ENCODE measurements around the gene H2BW2. TPM values are rescaled to one million over a fixed set of nuclear protein-coding genes. Genes with fewer than 3 reads are reported as not detected.
"Not testable (repeated sequence)": the region's sequence is repeated elsewhere in the genome, so short reads cannot be mapped to it uniquely, and the experiment has no call there.

The H2BW2 gene
- polyA plus RNA-seq (ENCODE audit: insufficient read length) = 1.6 TPM
- long read RNA-seq, donor 1 = 0 reads
- long read RNA-seq, donor 2 = 0 reads
- long read RNA-seq, donor 3, partial matches to known transcripts = 0 of 22 reads
- long read RNA-seq, donor 3, other reads (novel, unspliced or antisense) = 22 of 22 reads
- long read RNA-seq, donor 4 = 0 reads
- long read RNA-seq, donor 5, partial matches to known transcripts = 7 of 51 reads
- long read RNA-seq, donor 5, other reads (novel, unspliced or antisense) = 44 of 51 reads
- long read RNA-seq, donor 6 = 0 reads
- long read RNA-seq, donor 7, partial matches to known transcripts = 7 of 30 reads
- long read RNA-seq, donor 7, other reads (novel, unspliced or antisense) = 23 of 30 reads
- long read RNA-seq, donor 8 = 0 reads

DNA sequence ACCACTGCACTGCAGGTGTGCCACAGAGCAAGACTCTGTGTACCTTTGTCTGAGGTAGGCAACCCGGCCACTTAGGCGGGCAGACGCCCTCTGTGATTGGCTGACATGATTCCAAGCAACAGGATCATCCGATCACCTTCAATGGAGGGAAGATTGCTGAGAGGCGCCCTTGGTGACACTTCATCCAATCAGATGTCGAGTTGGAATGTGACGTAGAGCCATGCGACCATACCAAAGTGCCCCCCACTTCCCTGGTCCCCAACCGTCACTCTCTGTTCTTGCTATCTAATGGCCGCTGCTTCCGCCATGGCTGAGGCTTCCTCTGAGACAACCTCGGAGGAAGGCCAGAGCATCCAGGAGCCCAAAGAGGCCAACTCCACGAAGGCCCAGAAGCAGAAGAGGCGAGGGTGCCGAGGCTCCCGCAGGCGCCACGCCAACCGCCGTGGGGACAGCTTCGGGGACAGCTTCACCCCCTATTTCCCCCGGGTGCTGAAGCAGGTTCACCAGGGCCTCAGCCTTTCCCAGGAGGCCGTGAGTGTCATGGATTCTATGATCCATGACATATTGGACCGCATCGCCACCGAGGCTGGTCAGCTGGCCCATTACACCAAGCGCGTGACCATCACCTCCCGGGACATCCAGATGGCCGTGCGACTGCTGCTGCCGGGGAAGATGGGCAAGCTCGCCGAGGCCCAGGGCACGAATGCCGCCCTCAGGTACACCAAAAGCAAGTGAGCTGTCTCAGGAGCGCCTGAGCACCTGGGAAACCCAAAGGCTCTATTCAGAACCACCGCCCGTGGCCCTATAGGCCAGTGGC is at the start of gene H2BW2:
Gene H2BW2 (plus strand): TSS at position 268 of the 817 bp plus-strand sequence. CDS start 39 bp downstream, at position 307.
- DNase-seq = no peak

DNA sequence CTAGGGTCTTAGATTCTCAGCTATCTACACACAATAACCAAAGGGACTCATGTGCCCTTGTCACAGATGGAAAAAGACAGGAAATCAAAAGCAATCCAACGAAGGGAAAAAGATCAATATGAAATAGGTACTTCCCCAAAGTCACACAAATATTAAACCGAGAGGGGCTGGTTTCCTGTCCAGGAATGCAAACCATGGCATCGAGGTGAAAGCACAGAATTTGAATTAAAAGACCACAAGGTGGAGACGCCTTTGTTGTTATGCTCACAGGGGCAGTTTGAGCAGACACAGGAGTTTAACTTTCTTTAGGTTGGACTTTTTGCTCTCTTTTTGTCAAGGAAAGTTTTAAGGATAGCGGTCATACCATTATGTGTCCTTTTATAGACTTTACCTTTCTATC is 40.5 kb upstream of the H2BW2 start:
- no peak for DNase-seq

DNA sequence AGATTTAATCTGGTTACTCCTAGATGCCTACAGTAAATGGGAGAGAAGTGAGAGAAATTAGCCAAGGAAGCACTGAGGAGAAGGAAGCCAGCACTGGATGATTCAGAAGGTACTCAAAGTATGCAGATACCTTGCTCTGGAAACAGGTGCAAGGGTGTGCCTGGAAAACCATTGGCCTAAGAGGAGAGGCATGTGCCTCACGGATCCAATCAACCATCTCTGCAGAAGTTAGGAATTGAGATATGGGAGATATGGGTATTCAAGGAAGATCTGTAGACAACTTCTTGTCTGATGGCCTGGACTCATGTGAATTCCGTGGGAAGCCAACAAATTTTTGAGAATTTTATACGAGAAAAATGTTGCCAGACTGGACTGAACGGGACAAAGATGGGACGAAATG is 30.9 kb upstream of the H2BW2 start:
- DNase-seq = no peak

DNA sequence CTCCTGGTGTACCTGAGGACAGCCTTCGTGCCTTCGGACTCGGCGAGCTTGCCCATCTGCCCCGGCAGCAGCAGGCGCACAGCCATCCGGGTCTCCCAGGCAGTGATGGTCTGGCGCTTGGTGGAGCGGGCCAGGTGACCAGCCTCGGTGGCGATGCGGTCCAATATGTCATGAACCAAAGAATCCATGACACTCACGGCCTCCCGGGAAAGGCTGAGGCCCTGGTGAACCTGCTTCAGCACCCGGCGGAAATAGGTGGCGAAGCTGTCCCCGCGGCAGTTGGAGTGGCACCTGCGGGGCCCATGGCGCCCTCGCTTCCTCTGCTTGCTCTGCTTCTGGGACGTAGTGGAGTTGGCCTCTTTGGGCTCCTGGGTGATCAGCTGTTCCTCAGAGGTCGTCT is 26.6 kb upstream of the H2BW2 start:
- no peak for DNase-seq

DNA sequence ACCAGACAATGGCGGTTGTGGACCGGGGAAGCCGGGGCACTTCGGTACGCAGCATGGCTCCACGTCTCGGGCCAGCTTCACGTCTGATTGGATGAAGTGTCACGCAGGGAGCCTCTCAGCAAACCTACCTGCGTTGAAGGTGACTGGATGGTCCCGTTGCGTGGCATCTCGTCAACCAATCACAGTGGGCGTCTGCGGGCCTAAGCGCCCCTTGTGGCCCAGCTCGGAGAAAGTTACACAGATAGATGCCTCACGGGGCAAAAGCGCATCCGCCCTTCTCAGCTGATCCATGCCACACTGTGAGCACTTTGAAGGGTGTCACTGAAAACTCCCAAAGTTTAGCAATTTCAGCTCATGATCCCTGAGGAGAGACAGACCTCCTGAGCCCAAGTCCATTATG is 26.1 kb upstream of the H2BW2 start, which contains the start of gene H2BW1:
Gene H2BW1 (minus strand): TSS at position 103 of the 400 bp plus-strand sequence. CDS start 132 bp downstream, outside the sequence.
- DNase-seq = no peak

DNA sequence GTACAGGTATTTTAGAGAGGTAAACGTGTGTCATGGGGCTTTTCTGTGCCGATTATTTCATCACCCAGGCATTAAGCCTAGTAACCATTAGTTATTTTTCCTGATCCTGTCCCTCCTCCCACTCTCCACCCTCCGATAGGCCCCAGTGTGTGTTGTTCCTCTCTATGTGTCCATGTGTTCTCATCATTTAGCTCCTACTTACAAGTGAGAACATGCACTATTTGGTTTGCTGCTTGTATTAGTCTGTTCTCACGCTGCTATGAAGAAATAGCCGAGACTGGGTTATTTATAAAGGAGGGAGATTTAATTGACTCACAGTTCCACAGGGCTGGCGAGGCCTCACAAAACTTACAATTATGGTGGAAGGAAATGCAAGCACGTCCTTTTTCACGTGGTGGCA is 24.2 kb upstream of the H2BW2 start:
- not testable (repeated sequence) for DNase-seq

DNA sequence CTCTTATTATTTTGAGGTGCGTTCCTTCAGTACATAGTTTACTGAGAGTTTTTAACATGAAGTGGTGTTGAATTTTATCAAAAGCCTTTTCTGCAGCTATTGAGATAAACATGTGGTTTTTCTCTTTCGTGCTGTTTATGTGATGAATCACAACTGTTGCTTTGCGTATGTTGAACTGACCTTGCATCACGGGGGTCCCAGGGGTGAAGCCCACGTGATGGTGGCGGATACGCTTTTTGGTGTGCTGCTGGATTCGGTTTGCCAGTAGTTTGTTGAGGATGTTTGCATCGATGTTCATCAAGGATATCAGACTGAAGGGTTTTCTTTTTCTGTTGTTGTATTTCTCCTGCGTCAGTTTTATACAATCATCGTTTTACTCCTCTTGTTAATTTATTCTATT is 21.6 kb upstream of the H2BW2 start:
- no peak for DNase-seq

DNA sequence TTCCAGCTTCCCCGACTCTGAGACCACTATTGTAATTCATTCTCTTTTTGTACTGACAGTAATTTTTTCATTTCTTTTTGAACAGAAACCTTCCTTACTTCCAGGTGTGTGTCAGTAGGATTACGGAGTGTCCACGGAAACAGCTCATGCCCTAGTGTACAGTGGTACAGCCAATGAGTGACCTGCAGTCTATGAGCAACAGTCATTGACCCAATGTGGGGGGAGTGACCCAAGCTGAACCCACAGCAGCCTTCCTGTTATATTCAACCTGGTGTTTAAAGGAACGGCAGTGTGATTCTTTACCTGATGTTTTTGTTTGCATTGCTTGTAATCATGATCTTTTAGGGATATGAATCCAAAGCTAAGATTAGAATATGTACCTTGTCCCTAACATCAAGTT is 1.2 kb downstream of the H2BW2 start:
- DNase-seq = no peak

DNA sequence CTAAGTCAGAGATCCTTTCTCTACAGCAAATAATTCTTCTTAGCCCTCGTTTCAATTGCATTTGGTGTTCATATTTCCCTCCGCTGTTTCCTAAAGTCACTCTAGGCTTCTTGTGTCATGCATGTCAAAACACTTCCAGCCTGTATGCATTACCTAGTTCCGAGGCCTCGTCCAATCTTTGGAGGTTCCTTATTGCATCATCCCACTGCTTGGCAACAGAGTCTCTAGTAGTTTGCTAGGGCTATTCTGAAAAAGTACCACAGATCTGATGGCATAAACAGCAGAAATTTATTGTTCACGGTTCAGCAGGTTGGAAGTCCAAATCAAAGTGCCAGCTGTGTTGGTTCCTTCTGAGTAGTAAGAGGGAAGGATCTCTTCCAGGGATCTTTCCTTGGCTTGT is 5.9 kb downstream of the H2BW2 start:
- no peak for DNase-seq

DNA sequence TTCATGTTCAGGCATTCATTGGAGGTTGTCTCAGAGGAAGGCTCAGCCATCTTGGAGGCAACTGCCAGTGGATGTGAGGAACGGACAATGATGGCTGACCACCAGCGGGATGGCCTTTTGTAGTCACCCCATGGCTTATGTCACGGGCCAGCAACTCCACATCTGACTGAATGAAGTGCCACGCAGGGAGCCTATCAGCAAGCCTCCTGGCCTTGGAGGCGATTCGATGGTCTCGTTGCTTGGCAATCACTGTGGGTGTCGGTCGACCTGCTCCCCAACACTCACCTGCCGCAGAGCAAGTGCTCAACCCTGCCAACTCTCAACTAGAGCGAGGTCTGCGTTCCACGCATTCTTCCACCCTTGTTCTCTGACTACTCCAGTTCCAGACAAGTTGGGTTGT is 7.4 kb downstream of the H2BW2 start:
- no peak for DNase-seq

DNA sequence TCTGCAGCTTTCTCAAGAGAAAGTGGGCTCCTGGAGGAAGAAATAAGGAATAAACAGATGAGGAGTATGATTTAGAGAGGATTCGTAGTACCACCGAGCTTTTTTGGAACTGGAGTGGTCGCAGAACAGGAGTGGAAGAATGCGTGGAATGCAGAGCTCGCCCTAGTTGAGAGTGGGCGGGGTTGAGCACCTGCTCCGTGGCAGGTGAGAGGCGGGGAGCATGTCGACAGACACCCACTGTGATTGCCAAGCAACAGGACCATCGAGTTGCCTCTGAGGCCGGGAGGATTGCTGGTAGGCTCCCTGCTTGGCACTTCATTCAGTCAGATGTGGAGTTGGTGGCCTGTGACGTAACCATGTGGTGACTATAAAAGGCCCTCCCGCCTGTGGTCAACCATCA is 15.2 kb downstream of the H2BW2 start:
- not testable (repeated sequence) for DNase-seq

DNA sequence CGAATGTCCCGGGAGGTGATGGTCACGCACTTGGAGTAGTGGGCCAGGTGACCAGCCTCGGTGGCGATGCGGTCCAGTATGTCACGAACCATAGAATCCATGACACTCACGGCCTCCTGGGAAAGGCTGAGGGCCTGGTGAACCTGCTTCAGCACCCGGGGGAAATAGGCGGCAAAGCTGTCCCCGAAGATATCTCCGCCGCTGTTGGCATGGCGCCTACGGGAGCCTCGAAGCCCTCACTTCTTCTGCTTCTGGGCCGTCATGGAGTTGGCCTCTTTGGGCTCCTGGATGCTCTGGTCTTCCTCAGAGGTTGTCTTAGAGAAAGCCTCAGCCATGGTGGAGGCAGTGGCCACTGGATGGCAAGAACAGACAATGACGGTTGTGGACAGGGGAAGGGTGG is 22.9 kb downstream of the H2BW2 start:
- not testable (repeated sequence) for DNase-seq

DNA sequence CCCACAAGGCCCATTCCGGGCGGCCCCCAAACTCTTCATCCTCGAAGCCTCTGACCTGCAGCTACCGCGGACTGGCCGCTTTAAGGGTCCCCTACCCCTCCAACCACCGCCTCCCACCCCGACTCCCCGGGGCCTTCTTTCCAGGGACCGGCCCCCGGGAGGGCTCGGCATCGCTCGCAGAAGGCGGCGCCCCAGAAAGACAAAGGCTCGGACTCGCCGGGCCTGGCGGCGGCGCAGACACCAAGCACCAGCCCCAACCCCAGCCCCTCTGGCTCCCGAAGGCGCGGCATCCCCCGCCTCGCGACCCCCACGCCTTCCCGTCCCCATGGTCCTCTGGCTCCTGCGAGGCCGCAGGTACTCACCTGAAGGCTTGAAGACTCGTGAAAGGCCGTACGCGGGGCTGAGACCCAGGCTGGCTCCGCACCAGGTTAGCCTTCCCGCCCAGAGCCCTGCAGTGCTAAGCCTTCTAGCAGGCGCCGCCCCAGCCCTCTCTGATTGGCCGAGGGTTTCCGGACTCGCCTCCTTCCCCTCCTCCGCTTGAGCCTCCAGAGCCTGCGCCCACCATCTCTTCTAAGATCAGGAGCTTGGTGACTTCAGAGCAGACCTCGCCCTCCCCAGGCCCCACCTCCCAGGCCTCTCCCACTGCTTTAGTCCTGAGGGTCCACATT is 36.2 kb downstream of the H2BW2 start, which contains the start of gene TMSB15C:
Gene TMSB15C (minus strand): TSS at position 459 of the 668 bp plus-strand sequence.
- DNase-seq = not testable (repeated sequence)

DNA sequence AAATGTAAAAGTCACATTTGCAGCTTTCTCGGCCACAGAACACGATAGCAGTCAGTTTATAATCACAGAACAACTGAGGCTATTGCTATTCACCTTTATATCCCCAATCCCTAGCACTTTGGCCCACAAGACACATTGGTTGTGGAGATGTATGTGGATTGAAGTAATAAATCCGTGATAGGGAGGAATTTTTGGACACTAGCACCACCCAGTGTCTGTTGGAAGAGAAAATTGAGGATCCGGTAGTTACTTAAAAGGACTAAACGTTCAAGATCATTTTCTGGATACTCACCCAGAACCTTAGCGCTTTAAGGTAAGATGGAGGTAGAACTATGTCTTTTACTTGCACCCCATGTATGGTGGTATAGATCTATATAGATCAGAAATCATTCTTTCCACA is 38.1 kb downstream of the H2BW2 start:
- not testable (repeated sequence) for DNase-seq

DNA sequence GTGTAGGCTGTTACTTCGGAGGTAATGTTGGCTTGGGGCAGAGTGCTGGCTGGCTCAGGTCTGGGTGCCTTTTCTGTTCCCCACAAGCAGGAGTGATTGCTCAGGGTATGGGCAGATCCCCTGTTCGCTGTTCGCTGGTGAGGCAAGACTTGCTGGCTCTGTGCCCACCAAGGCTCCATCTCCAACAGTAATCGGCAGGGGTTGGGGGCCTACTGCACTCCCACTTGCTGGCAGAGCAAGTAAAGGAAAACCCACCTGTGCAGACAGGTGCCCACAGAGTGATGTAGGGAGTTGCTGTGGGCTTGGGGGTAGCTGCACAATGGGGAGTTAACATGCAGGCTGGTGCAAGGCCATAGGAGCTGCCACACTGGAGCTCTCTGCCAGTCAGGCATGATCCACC is 44.3 kb downstream of the H2BW2 start:
- no peak for DNase-seq

DNA sequence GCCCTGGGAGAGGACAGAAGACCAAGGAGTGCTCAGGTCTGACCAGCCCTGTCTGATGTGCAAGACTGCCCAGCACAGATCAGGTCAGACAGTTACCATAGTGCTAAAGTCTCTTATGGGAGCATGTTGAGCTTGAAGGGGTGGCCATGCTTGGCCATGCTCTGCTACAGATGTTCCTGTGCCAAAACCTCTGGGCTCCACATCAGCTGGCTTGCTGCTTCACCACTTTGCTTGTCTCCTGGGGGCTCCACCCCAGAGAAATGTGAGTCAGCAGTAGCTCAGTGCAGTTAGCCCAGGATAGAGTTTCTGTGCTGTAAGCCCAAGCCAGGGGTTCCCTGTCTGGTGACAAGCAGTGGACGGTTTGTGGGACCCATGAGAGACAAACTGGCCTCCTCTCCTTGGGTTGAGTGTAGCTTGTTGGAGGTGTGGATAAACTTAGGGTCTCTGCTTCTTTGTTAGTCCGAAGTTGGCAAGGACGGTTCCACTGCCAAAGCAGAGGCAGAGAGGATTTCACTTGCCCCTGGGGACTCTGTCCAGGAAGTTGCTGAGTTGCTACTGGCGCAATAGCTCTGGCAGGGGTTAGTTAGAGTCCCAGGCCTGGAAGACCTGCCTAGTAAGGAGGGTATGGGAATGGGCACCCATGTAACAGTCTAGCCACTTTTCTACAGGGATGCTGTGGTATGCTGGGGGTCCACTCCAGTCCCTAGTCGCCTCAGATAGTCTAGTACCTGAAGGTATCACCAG is 45.0 kb downstream of the H2BW2 start:
- no peak for DNase-seq

DNA sequence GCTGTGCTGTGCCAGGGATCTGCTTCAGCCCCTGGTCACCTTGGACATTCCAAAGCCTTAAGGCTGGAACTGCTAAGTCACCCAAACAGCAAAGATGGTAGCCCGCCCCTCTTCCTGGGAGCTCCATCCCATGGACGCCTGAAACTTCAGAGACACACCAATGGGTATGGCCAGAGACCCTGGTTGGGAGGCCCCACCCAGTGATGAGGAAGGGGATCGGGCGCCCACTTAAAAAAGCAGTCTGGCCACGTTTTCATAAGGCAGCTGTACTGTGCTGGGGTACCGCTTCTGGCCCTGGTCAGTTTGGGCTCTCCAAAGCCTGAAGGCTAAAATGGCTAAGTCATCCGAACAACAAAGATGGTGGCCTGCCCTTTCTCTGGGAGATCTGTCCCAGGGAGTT is 45.7 kb downstream of the H2BW2 start:
- DNase-seq = no peak

DNA sequence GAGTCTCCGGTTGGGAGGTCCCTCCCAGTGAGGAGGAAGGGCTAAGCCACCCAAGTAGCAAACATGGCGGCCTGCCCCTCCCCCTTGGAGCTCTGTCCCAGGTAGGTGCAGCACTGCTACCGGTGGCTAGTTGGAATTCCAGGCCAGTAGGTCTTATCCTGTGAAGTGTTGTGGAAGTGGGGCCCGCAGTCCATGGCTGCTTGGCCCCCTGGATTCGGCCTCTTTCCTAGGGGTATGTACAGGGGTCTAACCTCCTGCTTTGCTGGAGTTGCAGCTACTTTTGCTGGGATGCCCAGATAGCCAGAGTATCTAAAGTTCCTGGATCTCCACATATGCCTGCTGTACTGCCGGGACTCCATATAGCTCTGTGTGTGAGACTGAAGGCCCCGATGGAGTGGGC is 46.2 kb downstream of the H2BW2 start:
- no peak for DNase-seq

Measured in left kidney (tissue), 8 donors.